Right lobe of liver (tissue), 4 donors: ENCODE measurements around the gene CAMKMT.

Source experiments
- CTCF ChIP-seq, 4 donors: fragments of 200-600 bp in 3 of 4; fragments of 450-650 bp in 1 of 4; IDR thresholded peaks; one replicate each; pipeline versions ENCODE4 v1.5.1 to v1.8.0; 2016 to 2022; ENCODE audit warnings: antibody characterized with exemption in 4 of 4, mild to moderate bottlenecking in 2 of 4
- POLR2A ChIP-seq: fragments of 450-650 bp; IDR thresholded peaks from one replicate; pipeline ENCODE4 v1.6.1; 2017; ENCODE audit warnings: antibody characterized with exemption, mild to moderate bottlenecking
- donor health status: DM: no; HTN: no; CAD: no.
- donor health status: DM: no; HTN: no; CAD: no.
- donor health status: DM: no; HTN: yes; CAD: no.

GRCh38 chr2:44680983-44681531 lies 319.3 kb downstream of the CAMKMT start:
- no peak for TF ChIP-seq CTCF (IDR thresholded peaks at IDR 0.05)
- no peak for TF ChIP-seq POLR2A
